Activated CD4-positive, alpha-beta memory T cell treated with anti-CD3 and anti-CD28 coated beads, Interleukin-2, amount 10 ng/mL, durations not matched to agents 7 days and 5 days (primary cell): Measurements from ENCODE around the gene DMRTC2. TPM values are rescaled to one million over a fixed set of nuclear protein-coding genes. Genes with fewer than 3 reads are reported as not detected.

Experiments used
- CTCF ChIA-PET: fragments of 350-600 bp; sonication (Branson Sonifier 250); formaldehyde crosslinking; loops from one replicate; lab custom pipeline; 2021; ENCODE audit warnings: antibody characterized with exemption, inconsistent platforms; lab: Charles Lee
- POLR2A ChIA-PET: fragments of 350-600 bp; sonication (Branson Sonifier 250); formaldehyde crosslinking; loops from one replicate; lab custom pipeline; 2021; ENCODE audit warnings: antibody characterized with exemption; lab: Charles Lee
- DNase-seq: peaks from one replicate; pipeline ENCODE4 v3.0.0-alpha.2; 2020
- H3K27ac Mint-ChIP-seq: one replicate; pipeline ENCODE4 v1.8.0; 2021; ENCODE audit warnings: mild to moderate bottlenecking, mixed read lengths
- H3K27me3 Mint-ChIP-seq: one replicate; pipeline ENCODE4 v1.8.0; 2021; ENCODE audit warnings: mixed read lengths
- H3K36me3 Mint-ChIP-seq: one replicate; pipeline ENCODE4 v1.8.0; 2021; ENCODE audit warnings: low read depth, mixed read lengths
- H3K4me1 Mint-ChIP-seq: one replicate; pipeline ENCODE4 v1.8.0; 2021; ENCODE audit warnings: mixed read lengths
- H3K4me3 Mint-ChIP-seq: one replicate; pipeline ENCODE4 v1.8.0; 2021; ENCODE audit warnings: mild to moderate bottlenecking, mixed read lengths
- H3K9me3 Mint-ChIP-seq: one replicate; pipeline ENCODE4 v1.8.0; 2021; ENCODE audit warnings: mixed read lengths
- total RNA-seq, 2 experiments: library from RNA; stranded (reverse); gene quantifications; one replicate each; pipeline ENCODE4 v1.2.3, GENCODE V29; 2021

DMRTC2 gene
- total RNA-seq, 2 experiments from 2014 or later: not detected

- H3K4me3 Mint-ChIP-seq: no peak overlapping the region
- CTCF ChIA-PET: no interaction called here
- H3K4me1 Mint-ChIP-seq: peaks cover 28% of the 10 kb centered on the region
- peaks cover 70% of the 10 kb centered on the region for H3K36me3 Mint-ChIP-seq
- H3K27ac Mint-ChIP-seq: no peak overlapping the region
- H3K27me3 Mint-ChIP-seq: no peaks in the 10 kb centered on the region
- no peak for DNase-seq
- H3K9me3 Mint-ChIP-seq: no peaks in the 10 kb centered on the region
- POLR2A ChIA-PET: interaction anchor here (2.0 to 15.7 kb wide), 2 partner anchors 10 to 14 kb away, joined by 7 to 166 read pairs; partner anchors contain the start of gene ARHGEF1
These were observed 53.0 kb downstream of the DMRTC2 start for GRCh38 chr19:41897820-41898219.

- POLR2A ChIA-PET: interaction anchor here (2.0 to 15.7 kb wide), 2 partner anchors 11 to 14 kb away, joined by 7 to 166 read pairs; partner anchors contain the start of gene ARHGEF1
- no peak overlapping the region for H3K27ac Mint-ChIP-seq
These were observed 53.4 kb downstream of the DMRTC2 start for GRCh38 chr19:41898235-41898634.

More at GRCh38 chr19:41898235-41898634, 53.4 kb downstream of the DMRTC2 start:
- peaks cover 71% of the 10 kb centered on the region for H3K36me3 Mint-ChIP-seq
- H3K27me3 Mint-ChIP-seq: no peaks in the 10 kb centered on the region
- no peaks in the 10 kb centered on the region for H3K9me3 Mint-ChIP-seq
- CTCF ChIA-PET: interaction anchor here (0.5 kb wide), 1 partner anchor 471 kb away, joined by 3 read pairs; the partner anchor contains the start of gene B3GNT8
- DNase-seq: no peak
- peaks cover 24% of the 10 kb centered on the region for H3K4me1 Mint-ChIP-seq
- H3K4me3 Mint-ChIP-seq: no peak overlapping the region

Other genes with a start within 250 kb of the DMRTC2 start
- gene CEACAM4, start 218.0 kb upstream of the DMRTC2 start, total RNA-seq: not detected
- not detected for gene CEACAM7, start 156.8 kb upstream of the DMRTC2 start, total RNA-seq
- gene CEACAM5, start 136.4 kb upstream of the DMRTC2 start, total RNA-seq: not detected
- not detected for gene CEACAM6, start 89.5 kb upstream of the DMRTC2 start, total RNA-seq
- not detected for gene CEACAM3, start 48.5 kb upstream of the DMRTC2 start, total RNA-seq
- not detected for gene LYPD4, start 359 bp upstream of the DMRTC2 start, total RNA-seq
- 1,000 to 10,000 TPM; 2,625 to 2,652 TPM for gene RPS19, start 15.2 kb downstream of the DMRTC2 start, total RNA-seq
- under 1 TPM; 0.35 to 0.38 TPM for gene CD79A, start 32.2 kb downstream of the DMRTC2 start, total RNA-seq
- 100 to 1,000 TPM; 657 TPM for gene ARHGEF1, start 38.1 kb downstream of the DMRTC2 start, total RNA-seq
- 1 to 10 TPM; 1.5 to 1.7 TPM for gene ERFL, start 83.4 kb downstream of the DMRTC2 start, total RNA-seq
- gene RABAC1, start 114.3 kb downstream of the DMRTC2 start, total RNA-seq: 100 to 1,000 TPM in 1 of 2 experiments, 10 to 100 TPM in 1; 97.2 to 105 TPM
- 1 to 10 TPM; 1.2 to 1.9 TPM for gene ATP1A3, start 149.2 kb downstream of the DMRTC2 start, total RNA-seq
- under 1 TPM; 0.38 to 0.68 TPM for gene GRIK5, start 225.2 kb downstream of the DMRTC2 start, total RNA-seq
- gene ZNF574, start 231.1 kb downstream of the DMRTC2 start, total RNA-seq: 10 to 100 TPM; 14.3 to 14.5 TPM